Pancreas (tissue), 10 donors: ENCODE data around the gene RAP1GAP. TPM values are rescaled to one million over a fixed set of nuclear protein-coding genes. Genes with fewer than 3 reads are reported as not detected.

Source experiments
- ATAC-seq, 4 donors: fragments of 200-7000 bp; cut with Tn5 transposase; one replicate each; pipeline versions ENCODE4 v1.8.0 to v1.9.1; 2020; ENCODE audit warnings: mild to moderate bottlenecking in 4 of 4, moderate library complexity in 4 of 4
- DNase-seq, 6 donors: peaks; one replicate each; pipeline ENCODE4 v3.0.0-alpha.2; 2020
- FAIRE-seq: peaks from 2 replicates; lab custom pipeline; 2012; peaks lifted over from hg19 to GRCh38; lab: Jason Lieb, UNC
- H3K27ac ChIP-seq, 4 donors: fragments of 200-600 bp; sonication (generic); 1 replicate in 3 of 4; 2 replicates in 1 of 4; pipeline versions ENCODE4 v1.5.0 to v1.8.0; 2020
- H3K27me3 ChIP-seq, 4 donors: fragments of 200-600 bp; one replicate each; pipeline ENCODE4 v1.8.0; 2021
- H3K36me3 ChIP-seq, 3 donors: fragments of 200-600 bp; sonication (generic) in 1 of 3; one replicate each; pipeline versions ENCODE4 v1.5.0 to v1.8.0; 2020 to 2021
- H3K4me1 ChIP-seq, 3 donors: fragments of 200-600 bp; one replicate each; pipeline ENCODE4 v1.8.0; 2021
- H3K4me3 ChIP-seq, 4 donors: fragments of 200-600 bp; sonication (generic) in 2 of 4; one replicate each; pipeline versions ENCODE4 v1.5.0 to v1.8.0; 2020 to 2021
- H3K9me3 ChIP-seq, 4 donors: fragments of 200-600 bp; one replicate each; pipeline ENCODE4 v1.8.0; 2021
- WGBS, 2 donors: extraction: QIAGEN DNeasy Blood & Tissue Kit; methylation state at CpG; one replicate each; pipeline ENCODE4 v1.1.7; 2013; 5-methylcytosine and 5-hydroxymethylcytosine counted together
- intact Hi-C, 3 donors: fragments of 100-400 bp; cut with DNase I; formaldehyde crosslinking; loops; one replicate each; pipeline versions ENCODE4 v1.11.1 to v1.14.2; 2022
- polyA plus RNA-seq, 2 donors: library from polyadenylated mRNA; stranded (reverse); fragments of 200-250 nt; gene quantifications; one replicate each; pipeline ENCODE4 v1.2.3, GENCODE V29; 2013
- total RNA-seq, 6 donors: library from RNA; stranded (reverse); fragmentation: NEBNext Ultra II Directional in 4 of 6; extraction: Animal tissue kit (Norgen Biotek cat#: 25700) in 4 of 6; gene quantifications; one replicate each; pipeline versions ENCODE4 v1.2.1 to v1.2.4, GENCODE V29; 2021 to 2023
- TF ChIP-seq, protein P1 (sequence below), 4 donors: fragments of 200-600 bp; sonication (generic) in 3 of 4; IDR thresholded peaks; one replicate each; pipeline versions ENCODE4 v1.5.0 to v1.8.0; 2021; ENCODE audit warnings: antibody characterized with exemption in 4 of 4
- donor health status: healthy with polysubstance abuse.
- donor health status: DM: no; HTN: no; CAD: no; lungs with moderate emphysema.
- donor health status: DM: no; HTN: no; CAD: no.
- donor health status: control.
- donor health status: control.
- donor health status: Bipolar disorder and iron deficiency.
- donor health status: DM: yes; HTN: yes; CAD: no.
- donor health status: DM: no; HTN: no; CAD: no.
- donor health status: DM: no; HTN: no; CAD: no.
- donor health status: DM: yes; HTN: yes; CAD: no.

Gene RAP1GAP
- total and polyA plus RNA-seq, 8 donors, result 53.4 to 100 (median 73.0) TPM

GRCh38 chr1:21702780-21703179 is 33.6 kb upstream of the RAP1GAP start:
- Histone ChIP-seq H3K9me3 (no peaks in the 10 kb centered on the region), H3K36me3 (peaks cover 0 to 26% (median 12%) of the 10 kb centered on the region in 3 donors), H3K4me3 (no peak overlapping the region), H3K27me3 (no peaks in the 10 kb centered on the region), H3K4me1 (no peaks in the 10 kb centered on the region), H3K27ac (no peak overlapping the region)
- TF ChIP-seq, protein P1, sequence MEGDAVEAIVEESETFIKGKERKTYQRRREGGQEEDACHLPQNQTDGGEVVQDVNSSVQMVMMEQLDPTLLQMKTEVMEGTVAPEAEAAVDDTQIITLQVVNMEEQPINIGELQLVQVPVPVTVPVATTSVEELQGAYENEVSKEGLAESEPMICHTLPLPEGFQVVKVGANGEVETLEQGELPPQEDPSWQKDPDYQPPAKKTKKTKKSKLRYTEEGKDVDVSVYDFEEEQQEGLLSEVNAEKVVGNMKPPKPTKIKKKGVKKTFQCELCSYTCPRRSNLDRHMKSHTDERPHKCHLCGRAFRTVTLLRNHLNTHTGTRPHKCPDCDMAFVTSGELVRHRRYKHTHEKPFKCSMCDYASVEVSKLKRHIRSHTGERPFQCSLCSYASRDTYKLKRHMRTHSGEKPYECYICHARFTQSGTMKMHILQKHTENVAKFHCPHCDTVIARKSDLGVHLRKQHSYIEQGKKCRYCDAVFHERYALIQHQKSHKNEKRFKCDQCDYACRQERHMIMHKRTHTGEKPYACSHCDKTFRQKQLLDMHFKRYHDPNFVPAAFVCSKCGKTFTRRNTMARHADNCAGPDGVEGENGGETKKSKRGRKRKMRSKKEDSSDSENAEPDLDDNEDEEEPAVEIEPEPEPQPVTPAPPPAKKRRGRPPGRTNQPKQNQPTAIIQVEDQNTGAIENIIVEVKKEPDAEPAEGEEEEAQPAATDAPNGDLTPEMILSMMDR (IDR thresholded peaks at IDR 0.05), result no peak
- peak in 1 of 4 donors; percentile 9 for ATAC-seq
- no peak for DNase-seq
- intact Hi-C loops, result no loop called here
- no peak for FAIRE-seq
- 95 to 98% methylated on average over 4 of the region's 4 CpGs for WGBS, 2 donors

- DNase-seq, result no peak
- intact Hi-C loops, result no loop called here
- 91 to 93% methylated on average over 6 of the region's 6 CpGs for WGBS, 2 donors
- H3K9me3 ChIP-seq, result no peaks in the 10 kb centered on the region
- H3K4me3 ChIP-seq, result no peak overlapping the region
- no peak for ATAC-seq
- TF ChIP-seq, protein P1 (IDR thresholded peaks at IDR 0.05), result no peak
- no peak for FAIRE-seq
- H3K27ac ChIP-seq, result no peak overlapping the region
- no peaks in the 10 kb centered on the region for H3K4me1 ChIP-seq
- no peaks in the 10 kb centered on the region for H3K27me3 ChIP-seq
- H3K36me3 ChIP-seq, result peaks cover 0 to 26% (median 12%) of the 10 kb centered on the region in 3 donors
These were observed 32.2 kb upstream of the RAP1GAP start for GRCh38 chr1:21701401-21701800.

- Histone ChIP-seq H3K27me3 (no peaks in the 10 kb centered on the region), H3K4me3 (no peak overlapping the region), H3K27ac (no peak overlapping the region), H3K36me3 (peaks cover 0 to 19% (median 5%) of the 10 kb centered on the region in 3 donors), H3K4me1 (no peaks in the 10 kb centered on the region), H3K9me3 (no peaks in the 10 kb centered on the region)
- TF ChIP-seq, protein P1 (IDR thresholded peaks at IDR 0.05), result no peak
- DNase-seq (no peak), FAIRE-seq (no peak), ATAC-seq (no peak)
- intact Hi-C loops, result no loop called here
- 89 to 93% methylated on average over 4 of the region's 4 CpGs for WGBS, 2 donors
These were observed 30.9 kb upstream of the RAP1GAP start for GRCh38 chr1:21700094-21700493.

DNA sequence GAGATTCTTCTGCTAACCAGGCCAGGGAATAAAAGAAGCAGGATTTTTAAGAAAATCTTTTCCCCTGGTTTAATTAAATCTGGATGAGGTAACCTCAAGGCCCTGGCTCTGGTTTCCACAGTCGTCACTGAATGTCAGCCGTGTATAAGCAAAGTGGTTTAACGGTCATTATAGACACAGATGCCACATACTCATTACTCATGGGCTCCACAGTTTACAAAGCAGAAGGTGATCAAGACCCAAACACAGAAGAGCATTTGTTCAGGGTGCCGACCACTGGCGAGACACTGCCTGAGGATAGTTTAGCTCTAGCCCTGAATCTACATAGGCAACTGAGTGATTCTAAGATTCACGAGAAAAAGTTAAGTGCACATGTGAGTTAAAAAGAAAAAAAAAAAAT is 27.8 kb upstream of the RAP1GAP start:
- 93 to 94% methylated on average over 6 of the region's 6 CpGs for WGBS, 2 donors
- ATAC-seq (no peak), FAIRE-seq (no peak), DNase-seq (no peak)
- Histone ChIP-seq H3K27ac (no peak overlapping the region), H3K27me3 (no peaks in the 10 kb centered on the region), H3K36me3 (peaks cover 0 to 15% (median 4%) of the 10 kb centered on the region in 3 donors), H3K9me3 (no peaks in the 10 kb centered on the region), H3K4me3 (no peak overlapping the region), H3K4me1 (no peaks in the 10 kb centered on the region)
- intact Hi-C loops, result no loop called here
- TF ChIP-seq, protein P1 (IDR thresholded peaks at IDR 0.05), result no peak

- no peak overlapping the region for H3K27ac ChIP-seq
- intact Hi-C loops, result no loop called here
- TF ChIP-seq, protein P1 (IDR thresholded peaks at IDR 0.05), result no peak
- H3K9me3 ChIP-seq, result no peaks in the 10 kb centered on the region
- no peak for ATAC-seq
- H3K4me1 ChIP-seq, result no peaks in the 10 kb centered on the region
- no peak for FAIRE-seq
- H3K4me3 ChIP-seq, result no peak overlapping the region
- no peak for DNase-seq
- peaks cover 0 to 15% (median 4%) of the 10 kb centered on the region in 3 donors for H3K36me3 ChIP-seq
- no peaks in the 10 kb centered on the region for H3K27me3 ChIP-seq
These were observed 24.6 kb upstream of the RAP1GAP start for GRCh38 chr1:21693732-21694131.
